Osteoblast (primary cell): Measurements from ENCODE around the gene VCL. TPM values are rescaled to one million over a fixed set of nuclear protein-coding genes. Genes with fewer than 3 reads are reported as not detected.

Experiments used
- DNase-seq: peaks from one replicate; pipeline ENCODE4 v3.0.0; 2011; ENCODE audit warnings: low spot score, mixed read lengths; ENCODE audit not compliant: insufficient read length; ENCODE audit errors: missing footprints
- H2AFZ ChIP-seq: 2 replicates; pipeline ENCODE4 v1.6.0; 2011; ENCODE audit warnings: mild to moderate bottlenecking, low read length
- H3K27ac ChIP-seq: 2 replicates; pipeline ENCODE4 v1.5.1; 2011; ENCODE audit warnings: mild to moderate bottlenecking, low read depth, low read length, moderate library complexity
- H3K27me3 ChIP-seq: 2 replicates; pipeline ENCODE4 v1.6.0; 2012; ENCODE audit warnings: mild to moderate bottlenecking, control low read depth, inconsistent platforms, low read length, moderate library complexity; ENCODE audit not compliant: insufficient read depth
- H3K36me3 ChIP-seq: 2 replicates; pipeline ENCODE4 v1.5.1; 2011; ENCODE audit warnings: mild to moderate bottlenecking, low read length, control low read depth, moderate library complexity; ENCODE audit not compliant: insufficient read depth
- H3K4me1 ChIP-seq: 2 replicates; pipeline ENCODE4 v1.5.1; 2011; ENCODE audit warnings: mild to moderate bottlenecking, low read length, control low read depth, moderate library complexity; ENCODE audit not compliant: insufficient read depth
- H3K4me2 ChIP-seq: 2 replicates; pipeline ENCODE4 v1.6.0; 2011; ENCODE audit warnings: mild to moderate bottlenecking, low read length; ENCODE audit not compliant: insufficient read depth
- H3K4me3 ChIP-seq: fragments of 200-600 bp; sonication (generic); 3 replicates; pipeline ENCODE4 v1.5.1; 2012; ENCODE audit warnings: mild to moderate bottlenecking, low read length, inconsistent platforms; ENCODE audit not compliant: insufficient read depth
- H3K79me2 ChIP-seq: 2 replicates; pipeline ENCODE4 v1.6.0; 2012; ENCODE audit warnings: mild to moderate bottlenecking, low read length, control low read depth, inconsistent platforms; ENCODE audit not compliant: insufficient read depth
- H3K9me3 ChIP-seq: 2 replicates; pipeline ENCODE4 v1.5.1; 2011; ENCODE audit warnings: low read depth, low read length, control low read depth
- H4K20me1 ChIP-seq: 2 replicates; pipeline ENCODE4 v1.6.0; 2012; ENCODE audit warnings: mild to moderate bottlenecking, low read length, control low read depth; ENCODE audit not compliant: insufficient read depth
- CTCF ChIP-seq: IDR thresholded peaks from 2 replicates; pipeline ENCODE4 v1.5.1; 2011; ENCODE audit warnings: mild to moderate bottlenecking, low read depth, low read length, moderate library complexity; ENCODE audit errors: extremely low read depth
- total RNA-seq: library from RNA; depleted of rRNA; stranded (reverse); fragments of >200 nt; gene quantifications from 2 replicates; pipeline ENCODE4 v1.2.3, GENCODE V29; 2012

The VCL gene
- total RNA-seq, 1 donor: 201 TPM

GRCh38 chr10:74081941-74082718 lies 84.2 kb downstream of the VCL start:
- Histone ChIP-seq H3K4me3 (no peak overlapping the region), H3K27ac (no peak overlapping the region)

GRCh38 chr10:74083304-74083703 lies 85.4 kb downstream of the VCL start:
- Histone ChIP-seq H3K4me3 (no peak overlapping the region), H3K27ac (no peak overlapping the region), H2AFZ (no peak overlapping the region), H3K4me1 (peaks cover 28% of the 10 kb centered on the region), H3K27me3 (no peaks in the 10 kb centered on the region), H3K79me2 (peaks cover 62% of the 10 kb centered on the region), H3K9me3 (no peaks in the 10 kb centered on the region), H3K36me3 (peaks cover 41% of the 10 kb centered on the region), H3K4me2 (no peak overlapping the region), H4K20me1 (peaks cover 10% of the 10 kb centered on the region)
- DNase-seq: no peak
- TF ChIP-seq CTCF: no peak

More at GRCh38 chr10:74081941-74082718, 84.2 kb downstream of the VCL start:
- H3K4me2 ChIP-seq: no peak overlapping the region
- no peaks in the 10 kb centered on the region for H3K27me3 ChIP-seq
- peaks cover 38% of the 10 kb centered on the region for H3K4me1 ChIP-seq
- no peak for TF ChIP-seq CTCF
- H3K36me3 ChIP-seq: peaks cover 41% of the 10 kb centered on the region
- no peaks in the 10 kb centered on the region for H3K9me3 ChIP-seq
- DNase-seq: no peak
- H2AFZ ChIP-seq: no peak overlapping the region
- H3K79me2 ChIP-seq: peaks cover 66% of the 10 kb centered on the region
- H4K20me1 ChIP-seq: peaks cover 13% of the 10 kb centered on the region

- Histone ChIP-seq H3K4me3 (no peak overlapping the region), H3K9me3 (no peaks in the 10 kb centered on the region), H3K27me3 (no peaks in the 10 kb centered on the region), H3K4me1 (peaks cover 11% of the 10 kb centered on the region), H2AFZ (no peak overlapping the region), H4K20me1 (peaks cover 10% of the 10 kb centered on the region), H3K4me2 (no peak overlapping the region), H3K36me3 (peaks cover 58% of the 10 kb centered on the region), H3K79me2 (peaks cover 58% of the 10 kb centered on the region), H3K27ac (no peak overlapping the region)
- no peak for TF ChIP-seq CTCF
- no peak for DNase-seq
Observed at GRCh38 chr10:74084955-74085354, 87.0 kb downstream of the VCL start.

GRCh38 chr10:74086317-74086716 lies 88.4 kb downstream of the VCL start:
- Histone ChIP-seq H3K36me3 (peaks cover 72% of the 10 kb centered on the region), H3K79me2 (peaks cover 53% of the 10 kb centered on the region), H4K20me1 (peaks cover 6% of the 10 kb centered on the region), H3K27ac (no peak overlapping the region), H3K9me3 (no peaks in the 10 kb centered on the region), H2AFZ (no peak overlapping the region), H3K4me3 (no peak overlapping the region), H3K4me2 (no peak overlapping the region), H3K27me3 (no peaks in the 10 kb centered on the region), H3K4me1 (no peaks in the 10 kb centered on the region)
- no peak for TF ChIP-seq CTCF
- DNase-seq: no peak
